RWPE1 (cell line): Measurements from ENCODE around the gene SND1.

Source experiments
- CTCF ChIA-PET: fragments of 350-600 bp; sonication (Branson Sonifier 250); formaldehyde crosslinking; extraction: SDS; loops from one replicate; lab custom pipeline; 2021; lab: Yijun Ruan, JAX
- POLR2A ChIA-PET: fragments of 400-600 bp; formaldehyde crosslinking; extraction: SDS; loops from one replicate; lab custom pipeline; 2020; ENCODE audit warnings: antibody characterized with exemption; ENCODE audit not compliant: low non-redundant PET; lab: Yijun Ruan, JAX
- DNase-seq: peaks from one replicate; pipeline ENCODE4 v3.0.0; 2012; ENCODE audit warnings: low spot score
- H3K27ac ChIP-seq: fragments of 450-650 bp; 2 replicates; pipeline ENCODE4 v1.5.1; 2017
- CTCF ChIP-seq: fragments of 450-650 bp; conservative IDR thresholded peaks from 2 replicates; pipeline ENCODE4 v1.5.1; 2017; ENCODE audit warnings: low read depth, mild to moderate bottlenecking

SND1 gene

GRCh38 chr7:127791446-127792189 is 139.6 kb downstream of the SND1 start:
- ChIA-PET CTCF (interaction anchor here (0.6 kb wide), 1 partner anchor 24 kb away, joined by 3 read pairs; no protein-coding TSS in a partner anchor), POLR2A (no interaction called here)
- DNase-seq = no peak
- H3K27ac ChIP-seq = no peak overlapping the region
- TF ChIP-seq CTCF = no peak

GRCh38 chr7:127792528-127793342 is 140.7 kb downstream of the SND1 start:
- ChIA-PET POLR2A (no interaction called here), CTCF (interaction anchor here (0.6 to 1.1 kb wide), 2 partner anchors 9 to 23 kb away, joined by 3 to 5 read pairs; no protein-coding TSS in a partner anchor)
- DNase-seq = no peak
- no peak overlapping the region for H3K27ac ChIP-seq
- TF ChIP-seq CTCF = no peak

- ChIA-PET POLR2A (no interaction called here), CTCF (no interaction called here)
- DNase-seq = no peak
- no peak for TF ChIP-seq CTCF
- no peak overlapping the region for H3K27ac ChIP-seq
These were observed 141.6 kb downstream of the SND1 start for GRCh38 chr7:127793582-127793981.

GRCh38 chr7:127794136-127794535 is 142.1 kb downstream of the SND1 start:
- no peak for DNase-seq
- no peak overlapping the region for H3K27ac ChIP-seq
- TF ChIP-seq CTCF = no peak
- ChIA-PET CTCF (no interaction called here), POLR2A (no interaction called here)

GRCh38 chr7:127794551-127794950 is 142.6 kb downstream of the SND1 start:
- POLR2A ChIA-PET = no interaction called here
- CTCF ChIA-PET = no interaction called here
- H3K27ac ChIP-seq = no peak overlapping the region
- no peak for DNase-seq
- no peak for TF ChIP-seq CTCF

- TF ChIP-seq CTCF = no peak
- POLR2A ChIA-PET = no interaction called here
- no peak for DNase-seq
- H3K27ac ChIP-seq = no peak overlapping the region
- CTCF ChIA-PET = no interaction called here
These were observed 146.0 kb downstream of the SND1 start for GRCh38 chr7:127798023-127798422.
